GM04504 (cell line): ENCODE measurements around the gene GCLC.
"Not testable (repeated sequence)": the region's sequence is repeated elsewhere in the genome, so short reads cannot be mapped to it uniquely, and the experiment has no call there.

Experiments
- DNase-seq: peaks from one replicate; pipeline ENCODE4 v3.0.0-alpha.2; 2012; ENCODE audit warnings: low read depth

Gene GCLC

GRCh38 chr6:53544470-53545308 is at the start of gene GCLC:
GCLC (minus strand) TSS chr6:53545101; CDS start chr6:53544645, 456 bp downstream.
- DNase-seq = peak; percentile 85

- no peak for DNase-seq
Measured at GRCh38 chr6:53594596-53594995, 49.7 kb upstream of the GCLC start.

GRCh38 chr6:53593001-53593488 is 48.1 kb upstream of the GCLC start:
- peak; percentile 71 for DNase-seq

GRCh38 chr6:53591873-53592272 is 47.0 kb upstream of the GCLC start:
- DNase-seq = no peak

GRCh38 chr6:53588816-53589509 is 44.1 kb upstream of the GCLC start:
- DNase-seq = no peak

- DNase-seq = no peak
Measured at GRCh38 chr6:53587291-53587690, 42.4 kb upstream of the GCLC start.

- no peak for DNase-seq
Measured at GRCh38 chr6:53585208-53585900, 40.5 kb upstream of the GCLC start.

- DNase-seq = no peak
Measured at GRCh38 chr6:53584726-53585125, 39.8 kb upstream of the GCLC start.

GRCh38 chr6:53583451-53583850 is 38.5 kb upstream of the GCLC start:
- no peak for DNase-seq

- DNase-seq = no peak
Measured at GRCh38 chr6:53582963-53583362, 38.1 kb upstream of the GCLC start.

- DNase-seq = no peak
Measured at GRCh38 chr6:53581856-53582255, 37.0 kb upstream of the GCLC start.

- peak; percentile 62 for DNase-seq
Measured at GRCh38 chr6:53581173-53581773, 36.4 kb upstream of the GCLC start.

- DNase-seq = no peak
Measured at GRCh38 chr6:53579338-53579737, 34.4 kb upstream of the GCLC start.

GRCh38 chr6:53578371-53578770 is 33.5 kb upstream of the GCLC start:
- DNase-seq = no peak

GRCh38 chr6:53573299-53573698 is 28.4 kb upstream of the GCLC start:
- no peak for DNase-seq

- not testable (repeated sequence) for DNase-seq
Measured at GRCh38 chr6:53572379-53572778, 27.5 kb upstream of the GCLC start.

- DNase-seq = no peak
Measured at GRCh38 chr6:53568776-53569616, 24.1 kb upstream of the GCLC start.

- no peak for DNase-seq
Measured at GRCh38 chr6:53567701-53568100, 22.8 kb upstream of the GCLC start.

- DNase-seq = no peak
Measured at GRCh38 chr6:53566755-53567154, 21.9 kb upstream of the GCLC start.

- no peak for DNase-seq
Measured at GRCh38 chr6:53565886-53566285, 21.0 kb upstream of the GCLC start.

GRCh38 chr6:53564401-53565065 is 19.6 kb upstream of the GCLC start:
- no peak for DNase-seq
